ENCODE results near the gene COMMD3. TPM values are rescaled to one million over a fixed set of nuclear protein-coding genes. Genes with fewer than 3 reads are reported as not detected.

The COMMD3 gene
- total and polyA plus RNA-seq, 9 of the 15 experiments (the other 6 are each of a cell fraction or from before 2014, with no cell fraction given): 50.7 to 217 (median 80.1) TPM

DNA sequence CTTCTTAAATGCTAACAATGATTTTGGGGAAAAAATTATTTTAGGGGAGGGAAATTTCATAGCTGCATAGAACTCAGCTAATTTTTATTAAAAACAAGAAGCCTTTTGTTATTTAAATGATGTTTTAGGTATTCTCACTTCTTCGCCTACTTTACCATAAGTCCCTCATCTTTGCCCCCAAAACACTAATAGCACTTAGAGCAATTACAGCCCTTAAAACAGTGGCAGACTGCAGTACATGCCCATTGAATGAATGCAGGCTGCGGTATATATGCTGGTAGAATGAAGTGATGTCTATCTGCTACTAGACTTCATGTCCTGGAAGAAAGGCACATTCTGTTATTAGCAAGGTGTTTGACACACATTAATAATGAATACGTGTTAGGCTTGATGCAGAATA is 26.2 kb downstream of the COMMD3 start:
- TF ChIP-seq FOXO4 (CRISPR knock-in tag; IDR thresholded peaks at IDR 0.05) (no peak), SMARCA5 (IDR thresholded peaks at IDR 0.05) (no peak)
- Histone ChIP-seq H3K9me3 (replicated peaks; ENCODE audit: control insufficient read depth, insufficient read depth, low read depth, low read length) (no peaks in the 10 kb centered on the region; the same call in 1 of the 2 replicates), H2AFZ (ENCODE audit: low read depth, low read length) (no peak overlapping the region), H3K9me1 (ENCODE audit: control insufficient read depth, insufficient read depth, low read length) (no peaks in the 10 kb centered on the region), H3K27ac (ENCODE audit: extremely low read depth, low read depth, low read length) (no peak overlapping the region), H3K27me3 (ENCODE audit: control insufficient read depth in 2 of 2, insufficient read depth in 2 of 2, low read length in 2 of 2) (no peaks in the 10 kb centered on the region), H4K20me1 (replicated peaks; ENCODE audit: control insufficient read depth, insufficient read depth, low read length) (no peaks in the 10 kb centered on the region), H3K4me3 (no peak overlapping the region), H3K4me2 (ENCODE audit: insufficient read depth, low read length) (no peak overlapping the region), H3K79me2 (ENCODE audit: control insufficient read depth, insufficient read depth, low read length) (no peaks in the 10 kb centered on the region), H3K4me1 (replicated peaks in 1 of 2; ENCODE audit: control insufficient read depth in 2 of 2, insufficient read depth in 2 of 2, low read length in 2 of 2) (peaks cover 13 to 15% of the 10 kb centered on the region in 2 experiments; a peak in 4 of 5 replicates), H3K9ac (ENCODE audit: insufficient read depth in 1 of 2, low read depth in 2 of 2, low read length in 2 of 2) (no peak overlapping the region), H3K36me3 (ENCODE audit: control insufficient read depth, insufficient read depth, low read length) (no peaks in the 10 kb centered on the region)
- no peak for DNase-seq (ENCODE audit: extremely low read depth in 1 of 4, low spot score in 3 of 4)
- BruUV-seq (replicated peaks): no TSS peak
- CTCF ChIA-PET (ENCODE audit: low intra/inter-chr PET ratio): no interaction called here
- no peak for ATAC-seq
- POLR2A ChIA-PET: no interaction called here
- intact Hi-C loops (cut with micrococcal nuclease) (loop anchor here (5.0 kb wide), 1 partner anchor 75 kb away; no protein-coding TSS in a partner anchor), in situ Hi-C loops (cut with MboI) (no loop called here)
- 87% methylated on average over 3 of the region's 3 CpGs for WGBS (ENCODE audit: insufficient coverage, low coverage, missing lambda C conversion rate)
- no peak for FAIRE-seq

DNA sequence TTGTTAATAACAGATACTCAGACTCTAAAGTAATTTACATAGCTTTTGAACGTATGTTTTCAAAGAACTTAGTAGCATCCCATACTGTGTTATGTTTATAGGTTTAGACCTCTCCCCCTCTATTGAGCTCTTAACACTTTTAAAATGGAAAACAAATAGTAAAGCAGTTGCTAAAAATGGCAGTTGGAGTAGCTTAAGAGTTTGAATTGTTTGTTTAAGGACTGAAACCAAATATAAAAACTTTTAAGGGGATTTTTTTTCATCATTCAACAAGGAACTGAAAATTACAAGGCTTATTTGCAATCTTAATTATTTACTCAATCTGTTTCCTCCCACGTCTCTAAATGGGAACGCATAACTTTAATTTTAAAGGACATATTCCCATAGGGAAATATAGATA is 27.5 kb downstream of the COMMD3 start:
- H3K36me3 ChIP-seq (ENCODE audit: control insufficient read depth, insufficient read depth, low read length): no peaks in the 10 kb centered on the region
- FAIRE-seq (no peak), DNase-seq (ENCODE audit: extremely low read depth in 1 of 4, low spot score in 3 of 4) (no peak), ATAC-seq (no peak)
- no peaks in the 10 kb centered on the region for H3K9me1 ChIP-seq (ENCODE audit: control insufficient read depth, insufficient read depth, low read length)
- H3K9me3 ChIP-seq (replicated peaks; ENCODE audit: control insufficient read depth, insufficient read depth, low read depth, low read length): no peaks in the 10 kb centered on the region; the same call in 1 of the 2 replicates
- in situ Hi-C loops (cut with MboI) (no loop called here), intact Hi-C loops (cut with micrococcal nuclease) (loop anchor here (5.0 kb wide), 1 partner anchor 74 kb away; no protein-coding TSS in a partner anchor)
- H3K4me3 ChIP-seq: no peak overlapping the region
- no peak overlapping the region for H3K27ac ChIP-seq (ENCODE audit: extremely low read depth, low read depth, low read length)
- 79% methylated on average over 3 of the region's 3 CpGs for WGBS (ENCODE audit: insufficient coverage, low coverage, missing lambda C conversion rate)
- H3K9ac ChIP-seq (ENCODE audit: insufficient read depth in 1 of 2, low read depth in 2 of 2, low read length in 2 of 2): no peak overlapping the region
- H4K20me1 ChIP-seq (replicated peaks; ENCODE audit: control insufficient read depth, insufficient read depth, low read length): no peaks in the 10 kb centered on the region
- no TSS peak for BruUV-seq (replicated peaks)
- H2AFZ ChIP-seq (ENCODE audit: low read depth, low read length): no peak overlapping the region
- no peaks in the 10 kb centered on the region for H3K79me2 ChIP-seq (ENCODE audit: control insufficient read depth, insufficient read depth, low read length)
- ChIA-PET CTCF (ENCODE audit: low intra/inter-chr PET ratio) (no interaction called here), POLR2A (interaction anchor here (0.7 to 2.1 kb wide), 3 partner anchors 12 to 710 kb away, joined by 3 to 6 read pairs (median 4); no protein-coding TSS in a partner anchor)
- no peaks in the 10 kb centered on the region for H3K27me3 ChIP-seq (ENCODE audit: control insufficient read depth in 2 of 2, insufficient read depth in 2 of 2, low read length in 2 of 2)
- peaks cover 9 to 15% of the 10 kb centered on the region in 2 experiments; a peak in 4 of 5 replicates for H3K4me1 ChIP-seq (replicated peaks in 1 of 2; ENCODE audit: control insufficient read depth in 2 of 2, insufficient read depth in 2 of 2, low read length in 2 of 2)
- H3K4me2 ChIP-seq (ENCODE audit: insufficient read depth, low read length): no peak overlapping the region
- TF ChIP-seq SP1 (CRISPR knock-in tag; IDR thresholded peaks at IDR 0.05): no peak
- no peak for TF ChIP-seq CAMTA2 (CRISPR knock-in tag; conservative IDR thresholded peaks at IDR 0.05)
- TF ChIP-seq ZNF586 (CRISPR knock-in tag; conservative IDR thresholded peaks at IDR 0.05): no peak
- TF ChIP-seq, protein P1, sequence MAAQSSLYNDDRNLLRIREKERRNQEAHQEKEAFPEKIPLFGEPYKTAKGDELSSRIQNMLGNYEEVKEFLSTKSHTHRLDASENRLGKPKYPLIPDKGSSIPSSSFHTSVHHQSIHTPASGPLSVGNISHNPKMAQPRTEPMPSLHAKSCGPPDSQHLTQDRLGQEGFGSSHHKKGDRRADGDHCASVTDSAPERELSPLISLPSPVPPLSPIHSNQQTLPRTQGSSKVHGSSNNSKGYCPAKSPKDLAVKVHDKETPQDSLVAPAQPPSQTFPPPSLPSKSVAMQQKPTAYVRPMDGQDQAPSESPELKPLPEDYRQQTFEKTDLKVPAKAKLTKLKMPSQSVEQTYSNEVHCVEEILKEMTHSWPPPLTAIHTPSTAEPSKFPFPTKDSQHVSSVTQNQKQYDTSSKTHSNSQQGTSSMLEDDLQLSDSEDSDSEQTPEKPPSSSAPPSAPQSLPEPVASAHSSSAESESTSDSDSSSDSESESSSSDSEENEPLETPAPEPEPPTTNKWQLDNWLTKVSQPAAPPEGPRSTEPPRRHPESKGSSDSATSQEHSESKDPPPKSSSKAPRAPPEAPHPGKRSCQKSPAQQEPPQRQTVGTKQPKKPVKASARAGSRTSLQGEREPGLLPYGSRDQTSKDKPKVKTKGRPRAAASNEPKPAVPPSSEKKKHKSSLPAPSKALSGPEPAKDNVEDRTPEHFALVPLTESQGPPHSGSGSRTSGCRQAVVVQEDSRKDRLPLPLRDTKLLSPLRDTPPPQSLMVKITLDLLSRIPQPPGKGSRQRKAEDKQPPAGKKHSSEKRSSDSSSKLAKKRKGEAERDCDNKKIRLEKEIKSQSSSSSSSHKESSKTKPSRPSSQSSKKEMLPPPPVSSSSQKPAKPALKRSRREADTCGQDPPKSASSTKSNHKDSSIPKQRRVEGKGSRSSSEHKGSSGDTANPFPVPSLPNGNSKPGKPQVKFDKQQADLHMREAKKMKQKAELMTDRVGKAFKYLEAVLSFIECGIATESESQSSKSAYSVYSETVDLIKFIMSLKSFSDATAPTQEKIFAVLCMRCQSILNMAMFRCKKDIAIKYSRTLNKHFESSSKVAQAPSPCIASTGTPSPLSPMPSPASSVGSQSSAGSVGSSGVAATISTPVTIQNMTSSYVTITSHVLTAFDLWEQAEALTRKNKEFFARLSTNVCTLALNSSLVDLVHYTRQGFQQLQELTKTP (IDR thresholded peaks at IDR 0.05; ENCODE audit: low read depth in 1 of 2, partially characterized antibody in 2 of 2): no peak
- TF ChIP-seq NR2C1 (IDR thresholded peaks at IDR 0.05): no peak
- TF ChIP-seq NR2C1 (tag; IDR thresholded peaks at IDR 0.05): no peak
- TF ChIP-seq RFX1 (IDR thresholded peaks at IDR 0.05): no peak

All from K562 (cell line).